Muscle layer of colon (tissue), 2 donors: ENCODE results near the gene BIRC6.

Source experiments
- H3K27ac ChIP-seq: one replicate; pipeline ENCODE4 v1.7.0; 2013; ENCODE audit warnings: low read depth, mild to moderate bottlenecking, low read length, moderate library complexity
- H3K27me3 ChIP-seq, 2 donors: one replicate each; pipeline ENCODE4 v1.7.0; 2013; ENCODE audit warnings: low read length in 2 of 2, mild to moderate bottlenecking in 2 of 2; ENCODE audit not compliant: insufficient read depth in 2 of 2, control insufficient read depth in 1 of 2
- H3K36me3 ChIP-seq: one replicate; pipeline ENCODE4 v1.7.0; 2013; ENCODE audit warnings: mild to moderate bottlenecking, low read length; ENCODE audit not compliant: insufficient read depth
- H3K4me1 ChIP-seq: one replicate; pipeline ENCODE4 v1.7.0; 2013; ENCODE audit warnings: mild to moderate bottlenecking, low read length; ENCODE audit not compliant: insufficient read depth
- H3K4me3 ChIP-seq, 2 donors: one replicate each; pipeline ENCODE4 v1.7.0; 2013; ENCODE audit warnings: low read length in 2 of 2, low read depth in 1 of 2, mild to moderate bottlenecking in 1 of 2, moderate library complexity in 1 of 2
- H3K9ac ChIP-seq: one replicate; pipeline ENCODE4 v1.7.0; 2013; ENCODE audit warnings: low read length
- H3K9me3 ChIP-seq: one replicate; pipeline ENCODE4 v1.7.0; 2013; ENCODE audit warnings: mild to moderate bottlenecking, low read length
- donor health status: abdominal sarcoma.
- donor health status: Adenocarcinoma of cecum.

The BIRC6 gene

GRCh38 chr2:32417659-32418058, 60.8 kb downstream of the BIRC6 start:
- Histone ChIP-seq H3K9ac (no peak overlapping the region), H3K36me3 (peaks cover 16% of the 10 kb centered on the region), H3K27me3 (no peaks in the 10 kb centered on the region), H3K9me3 (no peaks in the 10 kb centered on the region), H3K27ac (no peak overlapping the region), H3K4me3 (no peak overlapping the region), H3K4me1 (peaks cover 22% of the 10 kb centered on the region)

- Histone ChIP-seq H3K36me3 (peaks cover 16% of the 10 kb centered on the region), H3K4me1 (peaks cover 28% of the 10 kb centered on the region), H3K4me3 (no peak overlapping the region)
These were observed 62.0 kb downstream of the BIRC6 start for GRCh38 chr2:32418778-32419177.

GRCh38 chr2:32422133-32422532, 65.3 kb downstream of the BIRC6 start:
- Histone ChIP-seq H3K4me3 (no peak overlapping the region), H3K4me1 (peaks cover 18% of the 10 kb centered on the region), H3K27ac (no peak overlapping the region), H3K36me3 (no peaks in the 10 kb centered on the region), H3K27me3 (no peaks in the 10 kb centered on the region), H3K9ac (no peak overlapping the region), H3K9me3 (no peaks in the 10 kb centered on the region)

More at GRCh38 chr2:32418778-32419177, 62.0 kb downstream of the BIRC6 start:
- H3K9me3 ChIP-seq, result no peaks in the 10 kb centered on the region
- H3K27me3 ChIP-seq, result no peaks in the 10 kb centered on the region
- H3K27ac ChIP-seq, result no peak overlapping the region
- no peak overlapping the region for H3K9ac ChIP-seq

- no peak overlapping the region for H3K9ac ChIP-seq
- H3K27me3 ChIP-seq, result no peaks in the 10 kb centered on the region
- no peaks in the 10 kb centered on the region for H3K36me3 ChIP-seq
- no peak overlapping the region for H3K27ac ChIP-seq
- no peak overlapping the region for H3K4me3 ChIP-seq
- H3K4me1 ChIP-seq, result peaks cover 24% of the 10 kb centered on the region
- H3K9me3 ChIP-seq, result no peaks in the 10 kb centered on the region
These were observed 66.7 kb downstream of the BIRC6 start for GRCh38 chr2:32423536-32423935.

- Histone ChIP-seq H3K9ac (no peak overlapping the region), H3K27me3 (no peaks in the 10 kb centered on the region), H3K36me3 (no peaks in the 10 kb centered on the region), H3K27ac (no peak overlapping the region), H3K4me1 (peaks cover 24% of the 10 kb centered on the region), H3K4me3 (no peak overlapping the region), H3K9me3 (no peaks in the 10 kb centered on the region)
These were observed 67.9 kb downstream of the BIRC6 start for GRCh38 chr2:32424739-32425138.

GRCh38 chr2:32425719-32426141, 68.9 kb downstream of the BIRC6 start:
- H3K9me3 ChIP-seq, result no peaks in the 10 kb centered on the region
- H3K4me1 ChIP-seq, result peaks cover 24% of the 10 kb centered on the region
- no peak overlapping the region for H3K27ac ChIP-seq
- no peak overlapping the region for H3K4me3 ChIP-seq
- H3K36me3 ChIP-seq, result no peaks in the 10 kb centered on the region
- no peaks in the 10 kb centered on the region for H3K27me3 ChIP-seq
- H3K9ac ChIP-seq, result no peak overlapping the region

GRCh38 chr2:32427672-32428610, 71.1 kb downstream of the BIRC6 start:
- no peaks in the 10 kb centered on the region for H3K9me3 ChIP-seq
- H3K27ac ChIP-seq, result no peak overlapping the region

GRCh38 chr2:32430804-32431203, 74.0 kb downstream of the BIRC6 start:
- Histone ChIP-seq H3K27ac (no peak overlapping the region), H3K4me3 (no peak overlapping the region), H3K9ac (no peak overlapping the region), H3K27me3 (no peaks in the 10 kb centered on the region), H3K36me3 (no peaks in the 10 kb centered on the region), H3K9me3 (no peaks in the 10 kb centered on the region), H3K4me1 (peaks cover 6% of the 10 kb centered on the region)

More at GRCh38 chr2:32427672-32428610, 71.1 kb downstream of the BIRC6 start:
- Histone ChIP-seq H3K36me3 (no peaks in the 10 kb centered on the region), H3K4me3 (no peak overlapping the region), H3K9ac (no peak overlapping the region), H3K27me3 (no peaks in the 10 kb centered on the region), H3K4me1 (peaks cover 20% of the 10 kb centered on the region)

GRCh38 chr2:32436150-32436549, 79.3 kb downstream of the BIRC6 start:
- H3K36me3 ChIP-seq, result peaks cover 29% of the 10 kb centered on the region
- H3K4me1 ChIP-seq, result no peaks in the 10 kb centered on the region
- no peak overlapping the region for H3K4me3 ChIP-seq
- no peak overlapping the region for H3K9ac ChIP-seq
- H3K27ac ChIP-seq, result no peak overlapping the region
- H3K9me3 ChIP-seq, result no peaks in the 10 kb centered on the region
- no peaks in the 10 kb centered on the region for H3K27me3 ChIP-seq

GRCh38 chr2:32442020-32442467, 85.2 kb downstream of the BIRC6 start:
- no peak overlapping the region for H3K27ac ChIP-seq
- no peak overlapping the region for H3K9ac ChIP-seq
- no peak overlapping the region for H3K4me3 ChIP-seq
- H3K9me3 ChIP-seq, result no peaks in the 10 kb centered on the region
- no peaks in the 10 kb centered on the region for H3K27me3 ChIP-seq
- no peaks in the 10 kb centered on the region for H3K4me1 ChIP-seq
- peaks cover 53% of the 10 kb centered on the region for H3K36me3 ChIP-seq

GRCh38 chr2:32446369-32446768, 89.5 kb downstream of the BIRC6 start:
- Histone ChIP-seq H3K36me3 (peaks cover 40% of the 10 kb centered on the region), H3K4me3 (no peak overlapping the region)

GRCh38 chr2:32450851-32451250, 94.0 kb downstream of the BIRC6 start:
- Histone ChIP-seq H3K9ac (no peak overlapping the region), H3K27ac (no peak overlapping the region), H3K9me3 (no peaks in the 10 kb centered on the region), H3K4me3 (no peak overlapping the region), H3K36me3 (peaks cover 13% of the 10 kb centered on the region), H3K27me3 (no peaks in the 10 kb centered on the region), H3K4me1 (no peaks in the 10 kb centered on the region)

More at GRCh38 chr2:32446369-32446768, 89.5 kb downstream of the BIRC6 start:
- no peaks in the 10 kb centered on the region for H3K4me1 ChIP-seq
- no peak overlapping the region for H3K27ac ChIP-seq
- H3K9ac ChIP-seq, result no peak overlapping the region
- no peaks in the 10 kb centered on the region for H3K27me3 ChIP-seq
- H3K9me3 ChIP-seq, result no peaks in the 10 kb centered on the region
